Endothelial cell of umbilical vein (primary cell): ENCODE results near the gene LDLRAD3. TPM values are rescaled to one million over a fixed set of nuclear protein-coding genes. Genes with fewer than 3 reads are reported as not detected.

Experiments
- BruUV-seq: library from RNA; stranded (reverse); fragments of 400-500 nt; replicated peaks from 2 replicates; lab custom pipeline; 2021; lab: Mats Ljungman, UMichigan
- CTCF ChIA-PET: fragments of 300-600, 350-600 bp; sonication (Branson Sonifier 250); formaldehyde crosslinking; loops from one replicate; lab custom pipeline; 2021; ENCODE audit warnings: antibody characterized with exemption, inconsistent platforms; lab: Charles Lee
- POLR2A ChIA-PET: fragments of 300-600, 350-600 bp; sonication (Branson Sonifier 250); formaldehyde crosslinking; loops from one replicate; lab custom pipeline; 2021; ENCODE audit warnings: antibody characterized with exemption, inconsistent platforms; lab: Charles Lee
- DNase-seq: peaks from one replicate; pipeline ENCODE4 v3.0.0-alpha.2; 2011; ENCODE audit warnings: low read depth, low spot score
- FAIRE-seq: peaks from 2 replicates; lab custom pipeline; 2011; peaks lifted over from hg19 to GRCh38; lab: Jason Lieb, UNC
- H2AFZ ChIP-seq: 2 replicates; pipeline ENCODE4 v1.6.0; 2012; ENCODE audit warnings: low read depth, low read length, control low read depth, inconsistent platforms
- H3K27ac ChIP-seq: 2 replicates; pipeline ENCODE4 v1.5.1; 2011; ENCODE audit warnings: low read depth, mild to moderate bottlenecking, control low read depth, low read length, moderate library complexity; ENCODE audit not compliant: insufficient read depth
- H3K27me3 ChIP-seq, 2 experiments: 2 replicates each; pipeline versions ENCODE4 v1.6.0 to v1.6.1; 2011; ENCODE audit warnings: low read length in 2 of 2, mixed read lengths in 1 of 2; ENCODE audit not compliant: control insufficient read depth in 2 of 2, insufficient read depth in 2 of 2
- H3K36me3 ChIP-seq, 2 experiments: 2 replicates in 1 of 2; 3 replicates in 1 of 2; pipeline ENCODE4 v1.5.1; 2011; ENCODE audit warnings: low read length in 2 of 2, mild to moderate bottlenecking in 1 of 2, moderate library complexity in 1 of 2; ENCODE audit not compliant: control insufficient read depth in 2 of 2, insufficient read depth in 2 of 2; ENCODE audit errors: extremely low read depth in 1 of 2
- H3K4me1 ChIP-seq: 3 replicates; pipeline ENCODE4 v1.5.1; 2011; ENCODE audit warnings: mild to moderate bottlenecking, low read length; ENCODE audit not compliant: control insufficient read depth, insufficient read depth; ENCODE audit errors: extremely low read depth
- H3K4me2 ChIP-seq: 2 replicates; pipeline ENCODE4 v1.6.1; 2011; ENCODE audit warnings: low read length, control low read depth, mixed read lengths; ENCODE audit not compliant: insufficient read depth
- H3K4me3 ChIP-seq, 3 experiments: fragments of 200-600 bp in 1 of 3; sonication (generic), shearing (Covaris generic) in 1 of 3; replicated peaks in 1 of 3; 2 replicates each; pipeline ENCODE4 v1.5.1; 2011 to 2016; ENCODE audit warnings: control low read depth in 3 of 3, low read length in 3 of 3, mild to moderate bottlenecking in 2 of 3, inconsistent platforms in 1 of 3, low read depth in 1 of 3, moderate library complexity in 1 of 3; ENCODE audit not compliant: insufficient read depth in 1 of 3
- H3K79me2 ChIP-seq: 2 replicates; pipeline ENCODE4 v1.6.0; 2012; ENCODE audit warnings: low read length, inconsistent platforms; ENCODE audit not compliant: control insufficient read depth, insufficient read depth
- H3K9ac ChIP-seq: replicated peaks from 2 replicates; pipeline ENCODE3; 2011; ENCODE audit warnings: low read length, control low read depth; ENCODE audit not compliant: insufficient read depth; ENCODE audit errors: extremely low read depth
- H3K9me1 ChIP-seq: replicated peaks from 3 replicates; pipeline ENCODE4 v1.6.0; 2011; ENCODE audit warnings: mild to moderate bottlenecking, low read length; ENCODE audit not compliant: control insufficient read depth, insufficient read depth; ENCODE audit errors: extremely low read depth
- H3K9me3 ChIP-seq: replicated peaks from 2 replicates; pipeline ENCODE4 v1.5.1; 2012; ENCODE audit warnings: low read length, inconsistent platforms; ENCODE audit not compliant: control insufficient read depth, insufficient read depth
- H4K20me1 ChIP-seq: replicated peaks from 2 replicates; pipeline ENCODE3; 2011; ENCODE audit warnings: mild to moderate bottlenecking, low read length; ENCODE audit not compliant: control insufficient read depth, insufficient read depth; ENCODE audit errors: extremely low read depth
- CTCF ChIP-seq, 2 donors: IDR thresholded peaks; 1 replicate in 1 of 2; 2 replicates in 1 of 2; pipeline ENCODE4 v1.5.1; 2011; ENCODE audit warnings: low read length in 2 of 2, mild to moderate bottlenecking in 2 of 2, moderate library complexity in 2 of 2, control low read depth in 1 of 2, inconsistent platforms in 1 of 2, low read depth in 1 of 2; ENCODE audit not compliant: insufficient read depth in 1 of 2; ENCODE audit errors: extremely low read depth in 1 of 2
- EZH2 ChIP-seq: IDR thresholded peaks from 2 replicates; pipeline ENCODE4 v1.6.1; 2012; ENCODE audit warnings: borderline replicate concordance, low read depth, mild to moderate bottlenecking, moderate library complexity, low read length, inconsistent platforms; ENCODE audit not compliant: severe bottlenecking
- FOS ChIP-seq: IDR thresholded peaks from 2 replicates; pipeline ENCODE4 v1.6.1; 2011; ENCODE audit warnings: mild to moderate bottlenecking, low read length, moderate library complexity, borderline replicate concordance; ENCODE audit not compliant: insufficient read depth
- GATA2 ChIP-seq: IDR thresholded peaks from 2 replicates; pipeline ENCODE4 v1.7.0; 2011; ENCODE audit warnings: low read depth, mild to moderate bottlenecking, moderate library complexity, mixed read lengths, low read length; ENCODE audit not compliant: insufficient read length, insufficient read depth
- JUN ChIP-seq: IDR thresholded peaks from 2 replicates; pipeline ENCODE4 v1.6.1; 2011; ENCODE audit warnings: borderline replicate concordance, low read depth; ENCODE audit not compliant: insufficient read length, insufficient read depth
- MYC ChIP-seq: IDR thresholded peaks from one replicate; pipeline ENCODE4 v1.6.1; 2011; ENCODE audit warnings: mild to moderate bottlenecking, low read depth, low read length
- POLR2A ChIP-seq: IDR thresholded peaks from 2 replicates; pipeline ENCODE4 v1.6.1; 2012; ENCODE audit warnings: low read depth, mild to moderate bottlenecking, control low read depth, low read length
- POLR2AphosphoS5 ChIP-seq: IDR thresholded peaks from 2 replicates; pipeline ENCODE4 v1.6.1; 2012; ENCODE audit warnings: low read depth, mild to moderate bottlenecking, control low read depth, low read length, moderate library complexity; ENCODE audit not compliant: insufficient read depth
- dilution Hi-C: fragments of 300-500 bp; cut with MboI; formaldehyde crosslinking; loops from one replicate; pipeline ENCODE4 v1.15.0; 2019; ENCODE audit warnings: low sequenced_read_pairs; ENCODE audit not compliant: extremely low pct_ligation_motif_present
- intact Hi-C: fragments of 100-400 bp; cut with micrococcal nuclease; formaldehyde crosslinking; loops from one replicate; pipeline ENCODE4 v1.10.0; 2022
- polyA plus RNA-seq, 4 experiments: library from polyadenylated mRNA; depleted of rRNA in 3 of 4; stranded (reverse) in 3 of 4; unstranded in 1 of 4; fragments of >200 nt; gene quantifications; 2 replicates each; pipeline versions ENCODE4 v1.2.1 to v1.2.3, GENCODE V29; 2011 to 2012; ENCODE audit warnings: missing spikeins in 1 of 4
- total RNA-seq: library from RNA; stranded (reverse); gene quantifications from 2 replicates; pipeline ENCODE4 v1.2.3, GENCODE V29; 2021
- TF ChIP-seq, protein P1 (sequence below): IDR thresholded peaks from 2 replicates; pipeline ENCODE4 v1.6.1; 2011; ENCODE audit not compliant: insufficient read depth, insufficient read length

LDLRAD3 gene
- total and polyA plus RNA-seq, 2 donors (not counting 3 experiments of a cell fraction or from before 2014, with no cell fraction given): 17.9 to 25.1 TPM

- H3K4me2 ChIP-seq: no peak overlapping the region
- TF ChIP-seq, protein P1, sequence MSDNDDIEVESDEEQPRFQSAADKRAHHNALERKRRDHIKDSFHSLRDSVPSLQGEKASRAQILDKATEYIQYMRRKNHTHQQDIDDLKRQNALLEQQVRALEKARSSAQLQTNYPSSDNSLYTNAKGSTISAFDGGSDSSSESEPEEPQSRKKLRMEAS: no peak
- H3K36me3 ChIP-seq: no peaks in the 10 kb centered on the region
- DNase-seq (no peak), FAIRE-seq (no peak)
- no peak overlapping the region for H3K9ac ChIP-seq
- peaks cover 0 to 5% of the 10 kb centered on the region in 2 experiments for H3K27me3 ChIP-seq
- H3K9me3 ChIP-seq: no peaks in the 10 kb centered on the region
- no peaks in the 10 kb centered on the region for H4K20me1 ChIP-seq
- intact Hi-C loops (no loop called here), dilution Hi-C loops (no loop called here)
- no peaks in the 10 kb centered on the region for H3K9me1 ChIP-seq
- H3K27ac ChIP-seq: no peak overlapping the region
- H3K4me1 ChIP-seq: peaks cover 2% of the 10 kb centered on the region
- BruUV-seq: no TSS peak
- H2AFZ ChIP-seq: no peak overlapping the region
- H3K79me2 ChIP-seq: no peaks in the 10 kb centered on the region
- CTCF ChIA-PET: interaction anchor here (1.0 to 1.9 kb wide), 2 partner anchors 107 to 330 kb away, joined by 3 to 8 read pairs; no protein-coding TSS in a partner anchor
- POLR2A ChIA-PET: no interaction called here
- no peak overlapping the region for H3K4me3 ChIP-seq
Observed at GRCh38 chr11:35928688-35929395, 15.0 kb upstream of the LDLRAD3 start.

GRCh38 chr11:35930466-35930865 lies 13.4 kb upstream of the LDLRAD3 start:
- BruUV-seq: no TSS peak
- ChIA-PET CTCF (no interaction called here), POLR2A (no interaction called here)
- Histone ChIP-seq H3K27me3 (peaks cover 0 to 5% of the 10 kb centered on the region in 2 experiments), H3K9me3 (no peaks in the 10 kb centered on the region), H4K20me1 (no peaks in the 10 kb centered on the region), H3K27ac (no peak overlapping the region), H3K79me2 (no peaks in the 10 kb centered on the region), H3K4me3 (no peak overlapping the region), H3K9me1 (no peaks in the 10 kb centered on the region), H3K9ac (no peak overlapping the region), H3K4me1 (no peaks in the 10 kb centered on the region), H3K36me3 (no peaks in the 10 kb centered on the region), H2AFZ (no peak overlapping the region), H3K4me2 (no peak overlapping the region)
- intact Hi-C loops (no loop called here), dilution Hi-C loops (no loop called here)
- DNase-seq (no peak), FAIRE-seq (no peak)
- TF ChIP-seq EZH2 (no peak), FOS (no peak), GATA2 (no peak), POLR2AphosphoS5 (no peak), CTCF (IDR thresholded peaks at IDR 0.05; ENCODE audit: extremely low read depth in 1 of 2, insufficient read depth in 1 of 2, low read depth in 1 of 2, low read length in 2 of 2) (no peak), POLR2A (no peak), MYC (no peak), JUN (no peak)
- TF ChIP-seq, protein P1: no peak
